Endothelial cell of umbilical vein (primary cell): Measurements from ENCODE around the gene VPS37D. TPM values are rescaled to one million over a fixed set of nuclear protein-coding genes. Genes with fewer than 3 reads are reported as not detected.

Experiments
- BruUV-seq: library from RNA; stranded (reverse); fragments of 400-500 nt; replicated peaks from 2 replicates; lab custom pipeline; 2021; lab: Mats Ljungman, UMichigan
- CTCF ChIA-PET: fragments of 300-600, 350-600 bp; sonication (Branson Sonifier 250); formaldehyde crosslinking; loops from one replicate; lab custom pipeline; 2021; ENCODE audit warnings: antibody characterized with exemption, inconsistent platforms; lab: Charles Lee
- POLR2A ChIA-PET: fragments of 300-600, 350-600 bp; sonication (Branson Sonifier 250); formaldehyde crosslinking; loops from one replicate; lab custom pipeline; 2021; ENCODE audit warnings: antibody characterized with exemption, inconsistent platforms; lab: Charles Lee
- DNase-seq: peaks from one replicate; pipeline ENCODE4 v3.0.0-alpha.2; 2011; ENCODE audit warnings: low read depth, low spot score
- FAIRE-seq: peaks from 2 replicates; lab custom pipeline; 2011; peaks lifted over from hg19 to GRCh38; lab: Jason Lieb, UNC
- H2AFZ ChIP-seq: 2 replicates; pipeline ENCODE4 v1.6.0; 2012; ENCODE audit warnings: low read depth, low read length, control low read depth, inconsistent platforms
- H3K27ac ChIP-seq: 2 replicates; pipeline ENCODE4 v1.5.1; 2011; ENCODE audit warnings: low read depth, mild to moderate bottlenecking, control low read depth, low read length, moderate library complexity; ENCODE audit not compliant: insufficient read depth
- H3K27me3 ChIP-seq, 2 experiments: 2 replicates each; pipeline versions ENCODE4 v1.6.0 to v1.6.1; 2011; ENCODE audit warnings: low read length in 2 of 2, mixed read lengths in 1 of 2; ENCODE audit not compliant: control insufficient read depth in 2 of 2, insufficient read depth in 2 of 2
- H3K36me3 ChIP-seq, 2 experiments: 2 replicates in 1 of 2; 3 replicates in 1 of 2; pipeline ENCODE4 v1.5.1; 2011; ENCODE audit warnings: low read length in 2 of 2, mild to moderate bottlenecking in 1 of 2, moderate library complexity in 1 of 2; ENCODE audit not compliant: control insufficient read depth in 2 of 2, insufficient read depth in 2 of 2; ENCODE audit errors: extremely low read depth in 1 of 2
- H3K4me1 ChIP-seq: 3 replicates; pipeline ENCODE4 v1.5.1; 2011; ENCODE audit warnings: mild to moderate bottlenecking, low read length; ENCODE audit not compliant: control insufficient read depth, insufficient read depth; ENCODE audit errors: extremely low read depth
- H3K4me2 ChIP-seq: 2 replicates; pipeline ENCODE4 v1.6.1; 2011; ENCODE audit warnings: low read length, control low read depth, mixed read lengths; ENCODE audit not compliant: insufficient read depth
- H3K4me3 ChIP-seq, 3 experiments: fragments of 200-600 bp in 1 of 3; sonication (generic), shearing (Covaris generic) in 1 of 3; replicated peaks in 1 of 3; 2 replicates each; pipeline ENCODE4 v1.5.1; 2011 to 2016; ENCODE audit warnings: control low read depth in 3 of 3, low read length in 3 of 3, mild to moderate bottlenecking in 2 of 3, inconsistent platforms in 1 of 3, low read depth in 1 of 3, moderate library complexity in 1 of 3; ENCODE audit not compliant: insufficient read depth in 1 of 3
- H3K79me2 ChIP-seq: 2 replicates; pipeline ENCODE4 v1.6.0; 2012; ENCODE audit warnings: low read length, inconsistent platforms; ENCODE audit not compliant: control insufficient read depth, insufficient read depth
- H3K9ac ChIP-seq: replicated peaks from 2 replicates; pipeline ENCODE3; 2011; ENCODE audit warnings: low read length, control low read depth; ENCODE audit not compliant: insufficient read depth; ENCODE audit errors: extremely low read depth
- H3K9me1 ChIP-seq: replicated peaks from 3 replicates; pipeline ENCODE4 v1.6.0; 2011; ENCODE audit warnings: mild to moderate bottlenecking, low read length; ENCODE audit not compliant: control insufficient read depth, insufficient read depth; ENCODE audit errors: extremely low read depth
- H3K9me3 ChIP-seq: replicated peaks from 2 replicates; pipeline ENCODE4 v1.5.1; 2012; ENCODE audit warnings: low read length, inconsistent platforms; ENCODE audit not compliant: control insufficient read depth, insufficient read depth
- H4K20me1 ChIP-seq: replicated peaks from 2 replicates; pipeline ENCODE3; 2011; ENCODE audit warnings: mild to moderate bottlenecking, low read length; ENCODE audit not compliant: control insufficient read depth, insufficient read depth; ENCODE audit errors: extremely low read depth
- EZH2 ChIP-seq: IDR thresholded peaks from 2 replicates; pipeline ENCODE4 v1.6.1; 2012; ENCODE audit warnings: borderline replicate concordance, low read depth, mild to moderate bottlenecking, moderate library complexity, low read length, inconsistent platforms; ENCODE audit not compliant: severe bottlenecking
- JUN ChIP-seq: IDR thresholded peaks from 2 replicates; pipeline ENCODE4 v1.6.1; 2011; ENCODE audit warnings: borderline replicate concordance, low read depth; ENCODE audit not compliant: insufficient read length, insufficient read depth
- MYC ChIP-seq: IDR thresholded peaks from one replicate; pipeline ENCODE4 v1.6.1; 2011; ENCODE audit warnings: mild to moderate bottlenecking, low read depth, low read length
- POLR2AphosphoS5 ChIP-seq: IDR thresholded peaks from 2 replicates; pipeline ENCODE4 v1.6.1; 2012; ENCODE audit warnings: low read depth, mild to moderate bottlenecking, control low read depth, low read length, moderate library complexity; ENCODE audit not compliant: insufficient read depth
- dilution Hi-C: fragments of 300-500 bp; cut with MboI; formaldehyde crosslinking; loops from one replicate; pipeline ENCODE4 v1.15.0; 2019; ENCODE audit warnings: low sequenced_read_pairs; ENCODE audit not compliant: extremely low pct_ligation_motif_present
- intact Hi-C: fragments of 100-400 bp; cut with micrococcal nuclease; formaldehyde crosslinking; loops from one replicate; pipeline ENCODE4 v1.10.0; 2022
- polyA plus RNA-seq, 4 experiments: library from polyadenylated mRNA; depleted of rRNA in 3 of 4; stranded (reverse) in 3 of 4; unstranded in 1 of 4; fragments of >200 nt; gene quantifications; 2 replicates each; pipeline versions ENCODE4 v1.2.1 to v1.2.3, GENCODE V29; 2011 to 2012; ENCODE audit warnings: missing spikeins in 1 of 4
- total RNA-seq: library from RNA; stranded (reverse); gene quantifications from 2 replicates; pipeline ENCODE4 v1.2.3, GENCODE V29; 2021
- TF ChIP-seq, protein P1 (sequence below): IDR thresholded peaks from 2 replicates; pipeline ENCODE4 v1.6.1; 2011; ENCODE audit not compliant: insufficient read depth, insufficient read length

Gene VPS37D
- total and polyA plus RNA-seq, 2 donors (not counting 3 experiments of a cell fraction or from before 2014, with no cell fraction given) = 2.0 to 2.1 TPM

DNA sequence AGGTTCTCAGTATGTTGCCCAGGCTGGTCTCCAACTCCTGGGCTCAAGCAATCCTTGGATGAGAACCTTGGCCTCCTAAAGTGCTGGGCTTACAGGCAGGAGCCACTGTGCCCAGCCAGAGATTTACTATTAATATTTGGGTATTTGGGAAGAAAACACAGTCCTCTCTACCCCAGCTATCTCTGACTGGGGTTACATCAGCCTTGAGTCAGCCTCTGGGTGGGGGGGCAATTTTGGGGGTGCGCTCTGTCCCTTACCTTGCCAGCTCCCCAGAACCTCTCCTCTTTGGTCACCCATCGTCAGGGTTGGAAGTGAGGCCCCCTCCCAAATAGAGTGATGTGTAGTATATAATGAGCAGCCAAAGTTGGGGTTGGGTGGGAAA lies 45.1 kb upstream of the VPS37D start:
- Histone ChIP-seq H3K36me3 (no peaks in the 10 kb centered on the region), H4K20me1 (no peaks in the 10 kb centered on the region), H2AFZ (no peak overlapping the region), H3K4me1 (peaks cover 3% of the 10 kb centered on the region), H3K4me3 (no peak overlapping the region), H3K9me1 (no peaks in the 10 kb centered on the region), H3K27ac (no peak overlapping the region), H3K79me2 (no peaks in the 10 kb centered on the region), H3K9ac (no peak overlapping the region), H3K4me2 (no peak overlapping the region), H3K9me3 (no peaks in the 10 kb centered on the region), H3K27me3 (peaks cover 25 to 33% of the 10 kb centered on the region in 2 experiments)
- TF ChIP-seq, protein P1, sequence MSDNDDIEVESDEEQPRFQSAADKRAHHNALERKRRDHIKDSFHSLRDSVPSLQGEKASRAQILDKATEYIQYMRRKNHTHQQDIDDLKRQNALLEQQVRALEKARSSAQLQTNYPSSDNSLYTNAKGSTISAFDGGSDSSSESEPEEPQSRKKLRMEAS = no peak
- no peak for TF ChIP-seq POLR2AphosphoS5
- no peak for TF ChIP-seq MYC
- intact Hi-C loops (no loop called here), dilution Hi-C loops (no loop called here)
- no peak for FAIRE-seq
- ChIA-PET POLR2A (interaction anchor here (1.0 kb wide), 1 partner anchor 13 kb away, joined by 5 read pairs; no protein-coding TSS in a partner anchor), CTCF (interaction anchor here (1.1 to 2.6 kb wide), 4 partner anchors 12 to 45 kb away, joined by 3 to 22 read pairs (median 4); partner anchors contain the start of gene VPS37D)
- no peak for DNase-seq
- no TSS peak for BruUV-seq

- DNase-seq (no peak), FAIRE-seq (no peak)
- H3K9ac ChIP-seq = no peak overlapping the region
- no peak overlapping the region for H3K4me3 ChIP-seq
- peaks cover 3% of the 10 kb centered on the region for H3K4me1 ChIP-seq
- no peaks in the 10 kb centered on the region for H3K9me1 ChIP-seq
- ChIA-PET CTCF (interaction anchor here (1.1 to 2.6 kb wide), 4 partner anchors 12 to 45 kb away, joined by 3 to 22 read pairs (median 4); partner anchors contain the start of gene VPS37D), POLR2A (interaction anchor here (1.0 kb wide), 1 partner anchor 13 kb away, joined by 5 read pairs; no protein-coding TSS in a partner anchor)
- no peak overlapping the region for H3K4me2 ChIP-seq
- H3K36me3 ChIP-seq = no peaks in the 10 kb centered on the region
- H2AFZ ChIP-seq = no peak overlapping the region
- peaks cover 25 to 39% of the 10 kb centered on the region in 2 experiments for H3K27me3 ChIP-seq
- no TSS peak for BruUV-seq
- TF ChIP-seq JUN (no peak), EZH2 (peak; percentile 95)
- TF ChIP-seq, protein P1 = no peak
- dilution Hi-C loops (no loop called here), intact Hi-C loops (no loop called here)
- H3K27ac ChIP-seq = no peak overlapping the region
- no peaks in the 10 kb centered on the region for H4K20me1 ChIP-seq
- no peaks in the 10 kb centered on the region for H3K9me3 ChIP-seq
- no peaks in the 10 kb centered on the region for H3K79me2 ChIP-seq
Observed at GRCh38 chr7:73622909-73623797, 44.5 kb upstream of the VPS37D start.
